Lung (tissue), 12 donors: ENCODE measurements around the gene TBC1D9B. TPM values are rescaled to one million over a fixed set of nuclear protein-coding genes. Genes with fewer than 3 reads are reported as not detected.
"Not testable (repeated sequence)": the region's sequence is repeated elsewhere in the genome, so short reads cannot be mapped to it uniquely, and the experiment has no call there.

Experiments
- ATAC-seq: fragments of 200-7000 bp; cut with Tn5 transposase; one replicate; pipeline ENCODE4 v1.9.1; 2020; ENCODE audit warnings: moderate number of reproducible peaks; ENCODE audit not compliant: insufficient read depth, low FRiP score
- DNase-seq, 3 donors: peaks; one replicate each; pipeline ENCODE4 v3.0.0-alpha.2; 2013 to 2017
- H3K27ac ChIP-seq, 2 donors: one replicate each; pipeline ENCODE4 v1.5.1; 2013; ENCODE audit warnings: mild to moderate bottlenecking in 2 of 2, moderate library complexity in 2 of 2, control low read depth in 1 of 2, inconsistent platforms in 1 of 2, low read depth in 1 of 2, low read length in 1 of 2
- H3K27me3 ChIP-seq, 3 donors: one replicate each; pipeline ENCODE4 v1.5.1; 2013; ENCODE audit warnings: low read length in 2 of 3; ENCODE audit not compliant: control insufficient read depth in 3 of 3, insufficient read depth in 3 of 3
- H3K36me3 ChIP-seq, 4 donors: one replicate each; pipeline ENCODE4 v1.5.1; 2013; ENCODE audit warnings: low read length in 4 of 4, mild to moderate bottlenecking in 1 of 4, moderate library complexity in 1 of 4; ENCODE audit not compliant: control insufficient read depth in 4 of 4, insufficient read depth in 4 of 4
- H3K4me1 ChIP-seq, 5 donors: one replicate each; pipeline ENCODE4 v1.5.1; 2013; ENCODE audit warnings: low read length in 5 of 5, mild to moderate bottlenecking in 2 of 5, moderate library complexity in 1 of 5; ENCODE audit not compliant: control insufficient read depth in 5 of 5, insufficient read depth in 5 of 5
- H3K4me3 ChIP-seq: one replicate; pipeline ENCODE4 v1.5.1; 2013; ENCODE audit warnings: mild to moderate bottlenecking, control low read depth, moderate library complexity
- H3K9ac ChIP-seq, 2 donors: one replicate each; pipeline ENCODE4 v1.5.1; 2013; ENCODE audit warnings: low read length in 2 of 2, control low read depth in 1 of 2; ENCODE audit not compliant: insufficient read depth in 1 of 2
- H3K9me3 ChIP-seq, 4 donors: one replicate each; pipeline ENCODE4 v1.5.1; 2013; ENCODE audit warnings: low read length in 3 of 4, mild to moderate bottlenecking in 1 of 4, moderate library complexity in 1 of 4; ENCODE audit not compliant: control insufficient read depth in 4 of 4, insufficient read depth in 3 of 4
- CTCF ChIP-seq: IDR thresholded peaks from 2 replicates; pipeline ENCODE4 v1.5.1; 2012; ENCODE audit warnings: mild to moderate bottlenecking; ENCODE audit errors: control extremely low read depth, extremely low read depth
- WGBS, 2 donors: extraction: QIAGEN DNeasy Blood & Tissue Kit; methylation state at CpG; one replicate each; pipeline ENCODE4 v1.1.7; 2013; 5-methylcytosine and 5-hydroxymethylcytosine counted together
- polyA plus RNA-seq, 2 donors: library from polyadenylated mRNA; stranded (reverse); fragments of 200-250 nt; gene quantifications; one replicate each; pipeline ENCODE4 v1.2.1, GENCODE V29; 2013
- total RNA-seq, 2 donors: library from RNA; depleted of rRNA in 1 of 2; stranded (reverse); fragments of >200 nt in 1 of 2; gene quantifications; one replicate each; pipeline ENCODE4 v1.2.1, GENCODE V29; 2014 to 2021
- donor health status: control.
- donor health status: control.
- donor health status: Bipolar disorder and iron deficiency.
- donor health status: healthy.
- donor health status: DM: yes; HTN: yes; CAD: no.

TBC1D9B gene
- total and polyA plus RNA-seq, 4 donors, result 55.9 to 129 (median 66.6) TPM

GRCh38 chr5:179872828-179873575, 34.7 kb downstream of the TBC1D9B start:
- no peaks in the 10 kb centered on the region for H3K9me3 ChIP-seq
- no peak overlapping the region for H3K27ac ChIP-seq
- no peak overlapping the region for H3K4me3 ChIP-seq
- DNase-seq (no peak), ATAC-seq (no peak)
- peaks cover 0 to 4% (median 0%) of the 10 kb centered on the region in 5 donors for H3K4me1 ChIP-seq
- no peak overlapping the region for H3K9ac ChIP-seq
- TF ChIP-seq CTCF, result no peak
- 94 to 97% methylated on average over 14 of the region's 14 CpGs for whole genome bisulfite sequencing, 2 donors
- H3K36me3 ChIP-seq, result peaks cover 7 to 70% (median 26%) of the 10 kb centered on the region in 4 donors
- H3K27me3 ChIP-seq, result no peaks in the 10 kb centered on the region

GRCh38 chr5:179872055-179872827, 35.5 kb downstream of the TBC1D9B start:
- Histone ChIP-seq H3K36me3 (peaks cover 7 to 72% (median 26%) of the 10 kb centered on the region in 4 donors), H3K4me3 (no peak overlapping the region), H3K4me1 (peaks cover 0 to 4% (median 0%) of the 10 kb centered on the region in 5 donors), H3K9ac (no peak overlapping the region), H3K27ac (no peak overlapping the region), H3K9me3 (no peaks in the 10 kb centered on the region), H3K27me3 (no peaks in the 10 kb centered on the region)
- 94% methylated on average over 14 to 15 of the region's 18 CpGs for WGBS, 2 donors
- TF ChIP-seq CTCF, result no peak
- DNase-seq (no peak), ATAC-seq (no peak)

GRCh38 chr5:179871533-179871932, 36.2 kb downstream of the TBC1D9B start:
- ATAC-seq, H3K27ac ChIP-seq, DNase-seq, H3K9me3 ChIP-seq, H3K4me1 ChIP-seq, H3K4me3 ChIP-seq, H3K27me3 ChIP-seq, H3K9ac ChIP-seq: not testable (repeated sequence)
- 93 to 94% methylated on average over 9 to 14 of the region's 14 CpGs for WGBS, 2 donors
- peaks cover 7 to 78% (median 25%) of the 10 kb centered on the region in 4 donors for H3K36me3 ChIP-seq

- no peak for DNase-seq
- TF ChIP-seq CTCF, result no peak
Observed at GRCh38 chr5:179870952-179871351, 36.7 kb downstream of the TBC1D9B start.

More at GRCh38 chr5:179870952-179871351, 36.7 kb downstream of the TBC1D9B start:
- Histone ChIP-seq H3K36me3 (peaks cover 5 to 79% (median 20%) of the 10 kb centered on the region in 4 donors), H3K4me1 (peaks cover 0 to 4% (median 0%) of the 10 kb centered on the region in 5 donors), H3K27me3 (no peaks in the 10 kb centered on the region), H3K27ac (no peak overlapping the region), H3K9me3 (no peaks in the 10 kb centered on the region), H3K9ac (no peak overlapping the region), H3K4me3 (no peak overlapping the region)
- ATAC-seq, result no peak
- 97 to 100% methylated on average over 3 of the region's 3 CpGs for WGBS, 2 donors
